ENCODE results near the gene ZNF787.

- no peak for TF ChIP-seq CTCF (IDR thresholded peaks at IDR 0.05)
- TF ChIP-seq CEBPB (IDR thresholded peaks at IDR 0.05) = no peak
- TF ChIP-seq RCOR1 (IDR thresholded peaks at IDR 0.05; ENCODE audit: low read depth, low read length) = no peak
- TF ChIP-seq REST (IDR thresholded peaks at IDR 0.05) = no peak
- no peak for TF ChIP-seq POLR2A (IDR thresholded peaks at IDR 0.05; ENCODE audit: low read length)
- TF ChIP-seq JUN (IDR thresholded peaks at IDR 0.05) = no peak
- no peak for TF ChIP-seq EP300 (IDR thresholded peaks at IDR 0.05)
- no peak for TF ChIP-seq CBX8 (IDR thresholded peaks at IDR 0.05)
- no peak for TF ChIP-seq MAZ (IDR thresholded peaks at IDR 0.05; ENCODE audit: borderline replicate concordance, low read depth, low read length)
- no peak for TF ChIP-seq RAD21 (conservative IDR thresholded peaks at IDR 0.05 in 1 of 2, IDR thresholded peaks at IDR 0.05 in 1 of 2)
- TF ChIP-seq E2F6 (IDR thresholded peaks at IDR 0.05; ENCODE audit: borderline replicate concordance, low read depth) = no peak
Measured at GRCh38 chr19:56131651-56132050, 10.6 kb upstream of the ZNF787 start.

Measured in A549 (cell line).